HepG2 (cell line): Measurements from ENCODE around the gene RIN3. TPM values are rescaled to one million over a fixed set of nuclear protein-coding genes. Genes with fewer than 3 reads are reported as not detected.

Source experiments
- ATAC-seq: fragments of 200-7000 bp; cut with Tn5 transposase; 3 replicates; pipeline ENCODE4 v1.9.1; 2020; ENCODE audit warnings: mild to moderate bottlenecking, moderate library complexity
- BruUV-seq: library from RNA; stranded (reverse); fragments of 400-500 nt; replicated peaks from 2 replicates; lab custom pipeline; 2021; lab: Mats Ljungman, UMichigan
- CTCF ChIA-PET: fragments of 300-600 bp; formaldehyde crosslinking; extraction: SDS; loops from one replicate; lab custom pipeline; 2021; ENCODE audit warnings: low total read pairs, inconsistent platforms, low intra/inter-chr PET ratio; lab: Yijun Ruan, JAX
- POLR2A ChIA-PET: fragments of 350-600 bp; sonication (Branson Sonifier 250); formaldehyde crosslinking; loops from one replicate; lab custom pipeline; 2020; ENCODE audit warnings: antibody characterized with exemption, inconsistent platforms; lab: Yijun Ruan, JAX
- DNase-seq: peaks from one replicate; pipeline ENCODE4 v3.0.0-alpha.2; 2015; ENCODE audit warnings: low spot score
- FAIRE-seq: peaks from 3 replicates; lab custom pipeline; 2011; peaks lifted over from hg19 to GRCh38; lab: Jason Lieb, UNC
- H2AFZ ChIP-seq: one replicate; pipeline ENCODE4 v1.6.1; 2011; ENCODE audit warnings: low read length, inconsistent platforms
- H3K27ac ChIP-seq: fragments of 300-600 bp; 3 replicates; pipeline ENCODE4 v1.8.0; 2011; ENCODE audit warnings: mixed run types, mild to moderate bottlenecking, mixed read lengths, low read length, inconsistent platforms; ENCODE audit not compliant: insufficient read depth; ENCODE audit errors: extremely low read length
- H3K27me3 ChIP-seq, 2 experiments: fragments of 200-600 bp in 1 of 2; 2 replicates in 1 of 2; 3 replicates in 1 of 2; pipeline versions ENCODE4 v1.6.0 to v1.8.0; 2011; ENCODE audit warnings: low read length in 2 of 2, mild to moderate bottlenecking in 2 of 2, moderate library complexity in 2 of 2, inconsistent platforms in 1 of 2; ENCODE audit not compliant: insufficient read depth in 2 of 2, control insufficient read depth in 1 of 2
- H3K36me3 ChIP-seq, 2 experiments: fragments of 200-600 bp in 1 of 2; replicated peaks in 1 of 2; 2 replicates in 1 of 2; 3 replicates in 1 of 2; pipeline versions ENCODE4 v1.5.1 to v1.8.0; 2011; ENCODE audit warnings: low read length in 2 of 2, inconsistent platforms in 1 of 2; ENCODE audit not compliant: insufficient read depth in 2 of 2, control insufficient read depth in 1 of 2
- H3K4me1 ChIP-seq: 2 replicates; pipeline ENCODE4 v1.5.1; 2012; ENCODE audit warnings: low read length, inconsistent platforms; ENCODE audit not compliant: insufficient read depth
- H3K4me2 ChIP-seq: 2 replicates; pipeline ENCODE4 v1.6.0; 2011; ENCODE audit warnings: low read depth, low read length, inconsistent platforms
- H3K4me3 ChIP-seq, 3 experiments: fragments of 200-600 bp in 1 of 3; sonication (generic), shearing (Covaris generic) in 1 of 3; replicated peaks in 1 of 3; 2 replicates each; pipeline ENCODE4 v1.5.1; 2011 to 2016; ENCODE audit warnings: low read length in 3 of 3, inconsistent platforms in 2 of 3, low read depth in 2 of 3, mild to moderate bottlenecking in 2 of 3, control low read depth in 1 of 3, mixed read lengths in 1 of 3; ENCODE audit not compliant: insufficient read depth in 1 of 3
- H3K79me2 ChIP-seq: one replicate; pipeline ENCODE4 v1.6.1; 2011; ENCODE audit warnings: low read length, inconsistent platforms; ENCODE audit not compliant: insufficient read depth
- H3K9ac ChIP-seq: 2 replicates; pipeline ENCODE4 v1.6.0; 2011; ENCODE audit warnings: mild to moderate bottlenecking, low read depth, low read length, inconsistent platforms; ENCODE audit not compliant: insufficient read depth
- H3K9me3 ChIP-seq: 2 replicates; pipeline ENCODE4 v1.5.1; 2012; ENCODE audit warnings: mild to moderate bottlenecking, low read length
- H4K20me1 ChIP-seq: 2 replicates; pipeline ENCODE4 v1.6.0; 2011; ENCODE audit warnings: inconsistent platforms, mild to moderate bottlenecking, low read length, moderate library complexity; ENCODE audit not compliant: insufficient read depth
- ARNTL ChIP-seq: sonication (generic); formaldehyde crosslinking; IDR thresholded peaks from 2 replicates; pipeline ENCODE4 v1.4.0; 2020; ENCODE audit warnings: mild to moderate bottlenecking, missing genetic modification reagents
- ETV5 ChIP-seq: IDR thresholded peaks from 2 replicates; pipeline ENCODE4 v1.6.1; 2018; ENCODE audit warnings: missing biosample characterization, missing genetic modification reagents, inconsistent platforms, borderline replicate concordance
- FLYWCH1 ChIP-seq: sonication (generic); formaldehyde crosslinking; IDR thresholded peaks from 2 replicates; pipeline ENCODE4 v1.8.1; 2023; ENCODE audit warnings: mild to moderate bottlenecking, missing genetic modification reagents
- MTA1 ChIP-seq: sonication (generic); formaldehyde crosslinking; IDR thresholded peaks from 2 replicates; pipeline ENCODE4 v1.4.0; 2020; ENCODE audit warnings: missing genetic modification reagents, mild to moderate bottlenecking, borderline replicate concordance
- RFX3 ChIP-seq: IDR thresholded peaks from 2 replicates; pipeline ENCODE4 v1.6.1; 2016; ENCODE audit warnings: missing biosample characterization, missing genetic modification reagents
- U2AF2 ChIP-seq: fragments of 200-400 bp; formaldehyde crosslinking; IDR thresholded peaks from 2 replicates; pipeline ENCODE4 v1.6.1; 2017; ENCODE audit warnings: low read depth, mild to moderate bottlenecking, low read length
- ZNF335 ChIP-seq: sonication (generic); formaldehyde crosslinking; IDR thresholded peaks from 2 replicates; pipeline ENCODE4 v1.4.0; 2020; ENCODE audit warnings: missing genetic modification reagents
- ZNF570 ChIP-seq: sonication (generic); formaldehyde crosslinking; IDR thresholded peaks from 2 replicates; pipeline ENCODE4 v1.4.0; 2020; ENCODE audit warnings: mild to moderate bottlenecking, missing genetic modification reagents, borderline replicate concordance
- ZSCAN29 ChIP-seq: sonication (generic); formaldehyde crosslinking; conservative IDR thresholded peaks from 2 replicates; pipeline ENCODE4 v1.4.0; 2020; ENCODE audit warnings: mild to moderate bottlenecking, missing genetic modification reagents
- WGBS: methylation state at CpG from one replicate; pipeline ENCODE4 v1.1.6; 2017; ENCODE audit warnings: low lambda C conversion rate; 5-methylcytosine and 5-hydroxymethylcytosine counted together
- in situ Hi-C: cut with HindIII; loops from 2 replicates; pipeline ENCODE4 v1.10.0; 2017; ENCODE audit warnings: low pct_unique_long_range_greater_than_20kb; ENCODE audit not compliant: extremely low pct_ligation_motif_present
- intact Hi-C: fragments of 100-400 bp; cut with micrococcal nuclease; formaldehyde crosslinking; loops from one replicate; pipeline ENCODE4 v1.10.0; 2022; ENCODE audit not compliant: unreplicated experiment
- polyA plus RNA-seq, 8 experiments: library from polyadenylated mRNA; depleted of rRNA in 3 of 8; stranded (reverse) in 7 of 8; unstranded in 1 of 8; fragments of >200 nt; fragmentation: Illumina TruSeq in 4 of 8; extraction: Trizol in 4 of 8; gene quantifications; 2 replicates each; pipeline versions ENCODE4 v1.2.1 to v1.2.3, GENCODE V29; 2011 to 2016; ENCODE audit warnings: low read depth in 4 of 8, missing spikeins in 1 of 8, mixed read lengths in 1 of 8; ENCODE audit not compliant: insufficient read depth in 1 of 8
- total RNA-seq, 5 experiments: library from RNA; depleted of rRNA; stranded (reverse); fragments of >200 nt; fragmentation: Illumina TruSeq; extraction: Trizol; gene quantifications; 2 replicates each; pipeline ENCODE4 v1.2.3, GENCODE V29; 2016; ENCODE audit warnings: low read depth in 1 of 5
- TF ChIP-seq, protein P1 (sequence below): sonication (generic); formaldehyde crosslinking; IDR thresholded peaks from 2 replicates; pipeline ENCODE4 v1.4.0; 2020; ENCODE audit warnings: missing genetic modification reagents
- TF ChIP-seq, protein P2 (sequence below): sonication (generic); formaldehyde crosslinking; IDR thresholded peaks from 2 replicates; pipeline ENCODE4 v1.4.0; 2020; ENCODE audit warnings: mild to moderate bottlenecking, missing genetic modification reagents

The RIN3 gene
- total and polyA plus RNA-seq, 2 of the 13 experiments (the other 11 are each of a cell fraction or from before 2014, with no cell fraction given), result 2.3 to 3.6 TPM

DNA sequence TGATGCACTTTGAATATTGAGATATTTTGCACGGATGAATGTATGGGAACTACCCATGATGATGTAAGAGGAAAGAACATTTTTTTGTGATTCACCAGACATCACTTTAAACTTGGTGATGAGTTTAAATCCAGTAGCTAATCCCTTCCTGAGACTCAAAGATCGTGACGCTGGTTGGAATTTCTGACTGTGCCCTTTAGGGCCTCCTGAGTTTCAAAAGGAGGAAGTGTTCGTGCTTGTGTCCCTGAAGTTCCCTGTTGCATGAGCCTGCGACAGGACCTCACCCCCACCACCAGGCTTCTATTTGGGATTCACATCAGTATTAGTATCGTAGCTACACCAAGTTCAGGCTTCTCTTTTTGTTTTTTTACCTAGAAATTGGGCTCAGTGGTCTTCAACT is 18.6 kb upstream of the RIN3 start:
- TF ChIP-seq U2AF2 (no peak), ZNF335 (CRISPR knock-in tag) (no peak), RFX3 (CRISPR knock-in tag) (no peak), ZSCAN29 (CRISPR knock-in tag) (no peak), ARNTL (CRISPR knock-in tag) (no peak)
- TF ChIP-seq, protein P1, sequence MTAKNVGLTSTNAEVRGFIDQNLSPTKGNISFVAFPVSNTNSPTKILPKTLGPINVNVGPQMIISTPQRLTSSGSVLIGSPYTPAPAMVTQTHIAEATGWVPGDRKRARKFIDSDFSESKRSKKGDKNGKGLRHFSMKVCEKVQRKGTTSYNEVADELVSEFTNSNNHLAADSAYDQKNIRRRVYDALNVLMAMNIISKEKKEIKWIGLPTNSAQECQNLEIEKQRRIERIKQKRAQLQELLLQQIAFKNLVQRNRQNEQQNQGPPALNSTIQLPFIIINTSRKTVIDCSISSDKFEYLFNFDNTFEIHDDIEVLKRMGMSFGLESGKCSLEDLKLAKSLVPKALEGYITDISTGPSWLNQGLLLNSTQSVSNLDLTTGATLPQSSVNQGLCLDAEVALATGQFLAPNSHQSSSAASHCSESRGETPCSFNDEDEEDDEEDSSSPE (CRISPR knock-in tag), result no peak
- TF ChIP-seq, all 625 proteins: peak for 0
- CTCF ChIA-PET, result no interaction called here
- POLR2A ChIA-PET, result no interaction called here
- Histone ChIP-seq H3K9ac (no peak overlapping the region), H3K4me2 (peak overlapping the region; percentile 14; the same call in 1 of the 2 replicates), H4K20me1 (no peaks in the 10 kb centered on the region), H3K27me3 (peaks cover 0 to 10% of the 10 kb centered on the region in 2 experiments; a peak in 2 of 5 replicates), H3K4me1 (peaks cover 21% of the 10 kb centered on the region), H3K36me3 (no peaks in the 10 kb centered on the region), H3K4me3 (no peak overlapping the region), H3K27ac (no peak overlapping the region), H2AFZ (no peak overlapping the region), H3K9me3 (no peaks in the 10 kb centered on the region), H3K79me2 (no peaks in the 10 kb centered on the region)
- no peak for FAIRE-seq
- no TSS peak for BruUV-seq
- in situ Hi-C loops, result no loop called here
- ATAC-seq, result no peak
- 12% methylated on average over 6 of the region's 6 CpGs for WGBS
- DNase-seq, result no peak
- intact Hi-C loops, result no loop called here

DNA sequence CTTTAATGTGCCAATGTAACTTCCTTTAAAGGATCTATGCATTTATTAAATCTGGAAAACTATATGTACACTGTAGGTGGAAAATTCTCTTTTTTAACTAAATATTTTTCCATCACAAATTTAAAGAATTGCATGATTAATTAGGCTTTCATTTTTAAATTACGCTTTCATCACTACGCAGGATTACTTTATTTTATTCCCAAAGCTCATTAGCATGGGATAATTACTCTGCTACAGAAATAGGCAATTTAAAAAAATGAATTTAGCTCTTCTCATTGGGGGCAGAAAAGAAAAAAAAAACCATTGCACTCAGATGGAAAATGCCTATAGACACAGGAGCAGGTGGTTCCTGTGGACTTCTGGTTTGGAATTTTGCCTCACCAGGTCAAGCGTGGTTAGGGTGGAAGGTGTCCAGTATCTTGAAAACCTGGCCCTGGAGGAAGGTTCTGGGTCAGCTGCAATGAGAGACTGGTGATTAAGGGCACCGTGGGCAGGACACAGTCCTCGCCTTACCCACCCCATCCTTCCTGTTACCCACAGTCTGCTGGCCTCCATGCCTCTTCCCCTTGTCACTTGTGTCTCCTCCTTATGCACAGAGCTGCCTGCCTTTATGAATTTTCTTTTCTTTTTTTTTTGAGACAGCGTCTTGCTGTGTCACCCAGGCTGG is 17.3 kb upstream of the RIN3 start:
- Histone ChIP-seq H3K4me2 (no peak overlapping the region), H3K79me2 (no peaks in the 10 kb centered on the region), H3K9ac (no peak overlapping the region), H3K4me3 (no peak overlapping the region), H4K20me1 (no peaks in the 10 kb centered on the region), H3K36me3 (no peaks in the 10 kb centered on the region), H3K9me3 (no peaks in the 10 kb centered on the region), H2AFZ (no peak overlapping the region), H3K4me1 (peaks cover 32% of the 10 kb centered on the region), H3K27me3 (peaks cover 0 to 8% of the 10 kb centered on the region in 2 experiments; a peak in 2 of 5 replicates), H3K27ac (no peak overlapping the region)
- ChIA-PET POLR2A (no interaction called here), CTCF (no interaction called here)
- intact Hi-C loops (no loop called here), in situ Hi-C loops (no loop called here)
- FAIRE-seq (no peak), DNase-seq (no peak), ATAC-seq (no peak)
- no TSS peak for BruUV-seq
- 63% methylated on average over 6 of the region's 6 CpGs for WGBS
- TF ChIP-seq, protein P2, sequence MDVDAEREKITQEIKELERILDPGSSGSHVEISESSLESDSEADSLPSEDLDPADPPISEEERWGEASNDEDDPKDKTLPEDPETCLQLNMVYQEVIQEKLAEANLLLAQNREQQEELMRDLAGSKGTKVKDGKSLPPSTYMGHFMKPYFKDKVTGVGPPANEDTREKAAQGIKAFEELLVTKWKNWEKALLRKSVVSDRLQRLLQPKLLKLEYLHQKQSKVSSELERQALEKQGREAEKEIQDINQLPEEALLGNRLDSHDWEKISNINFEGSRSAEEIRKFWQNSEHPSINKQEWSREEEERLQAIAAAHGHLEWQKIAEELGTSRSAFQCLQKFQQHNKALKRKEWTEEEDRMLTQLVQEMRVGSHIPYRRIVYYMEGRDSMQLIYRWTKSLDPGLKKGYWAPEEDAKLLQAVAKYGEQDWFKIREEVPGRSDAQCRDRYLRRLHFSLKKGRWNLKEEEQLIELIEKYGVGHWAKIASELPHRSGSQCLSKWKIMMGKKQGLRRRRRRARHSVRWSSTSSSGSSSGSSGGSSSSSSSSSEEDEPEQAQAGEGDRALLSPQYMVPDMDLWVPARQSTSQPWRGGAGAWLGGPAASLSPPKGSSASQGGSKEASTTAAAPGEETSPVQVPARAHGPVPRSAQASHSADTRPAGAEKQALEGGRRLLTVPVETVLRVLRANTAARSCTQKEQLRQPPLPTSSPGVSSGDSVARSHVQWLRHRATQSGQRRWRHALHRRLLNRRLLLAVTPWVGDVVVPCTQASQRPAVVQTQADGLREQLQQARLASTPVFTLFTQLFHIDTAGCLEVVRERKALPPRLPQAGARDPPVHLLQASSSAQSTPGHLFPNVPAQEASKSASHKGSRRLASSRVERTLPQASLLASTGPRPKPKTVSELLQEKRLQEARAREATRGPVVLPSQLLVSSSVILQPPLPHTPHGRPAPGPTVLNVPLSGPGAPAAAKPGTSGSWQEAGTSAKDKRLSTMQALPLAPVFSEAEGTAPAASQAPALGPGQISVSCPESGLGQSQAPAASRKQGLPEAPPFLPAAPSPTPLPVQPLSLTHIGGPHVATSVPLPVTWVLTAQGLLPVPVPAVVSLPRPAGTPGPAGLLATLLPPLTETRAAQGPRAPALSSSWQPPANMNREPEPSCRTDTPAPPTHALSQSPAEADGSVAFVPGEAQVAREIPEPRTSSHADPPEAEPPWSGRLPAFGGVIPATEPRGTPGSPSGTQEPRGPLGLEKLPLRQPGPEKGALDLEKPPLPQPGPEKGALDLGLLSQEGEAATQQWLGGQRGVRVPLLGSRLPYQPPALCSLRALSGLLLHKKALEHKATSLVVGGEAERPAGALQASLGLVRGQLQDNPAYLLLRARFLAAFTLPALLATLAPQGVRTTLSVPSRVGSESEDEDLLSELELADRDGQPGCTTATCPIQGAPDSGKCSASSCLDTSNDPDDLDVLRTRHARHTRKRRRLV (CRISPR knock-in tag), result no peak
- TF ChIP-seq FLYWCH1 (CRISPR knock-in tag) (no peak), ETV5 (no peak), ZNF570 (CRISPR knock-in tag) (no peak), MTA1 (CRISPR knock-in tag) (no peak)
